GM12864 (cell line): ENCODE data around the gene GADL1.

ENCODE experiments used
- DNase-seq: peaks from one replicate; pipeline ENCODE4 v3.0.0-alpha.2; 2011; ENCODE audit warnings: low read depth
- H3K4me3 ChIP-seq: 2 replicates; pipeline ENCODE4 v1.5.1; 2011; ENCODE audit warnings: mild to moderate bottlenecking, low read depth, low read length, control low read depth
- TF ChIP-seq, protein P1 (sequence below): IDR thresholded peaks from 2 replicates; pipeline ENCODE4 v1.5.1; 2011; ENCODE audit warnings: low read depth, mild to moderate bottlenecking, moderate library complexity, low read length, control low read depth, inconsistent platforms; ENCODE audit errors: missing control alignments

The GADL1 gene

DNA sequence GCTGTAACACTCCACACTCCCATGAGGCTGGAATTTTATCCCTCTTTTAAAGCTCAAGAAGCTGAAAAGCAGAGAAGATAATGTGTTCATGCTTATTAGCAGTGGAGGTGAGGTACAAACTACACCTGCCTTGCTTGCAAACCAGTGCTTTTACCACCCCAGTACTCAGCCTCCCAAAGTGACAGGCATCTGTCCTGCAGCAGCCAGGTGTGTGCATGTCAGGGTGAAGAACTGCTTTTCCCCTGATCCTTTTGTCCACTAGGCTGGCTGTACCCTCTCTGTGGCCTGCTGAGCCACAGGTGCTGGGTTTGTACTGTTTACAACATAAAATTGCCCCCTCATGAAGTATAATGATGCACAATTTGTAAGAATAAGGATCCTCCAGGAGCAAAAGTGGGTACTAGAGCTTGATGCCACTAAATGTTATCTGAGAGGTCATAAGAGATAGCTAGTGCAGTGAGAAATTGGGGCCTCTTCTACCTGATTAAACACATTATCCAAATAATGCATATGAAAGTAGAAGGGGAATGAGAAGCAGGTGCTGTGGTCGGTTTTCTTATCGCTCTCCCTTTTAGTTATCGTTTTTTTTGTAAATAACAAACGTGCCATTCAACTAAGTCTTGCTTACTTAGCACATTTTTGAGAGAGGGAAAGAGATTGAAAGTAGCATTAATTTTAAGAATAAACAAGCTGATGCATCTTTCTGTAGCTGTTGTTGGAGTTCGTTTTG lies 39.2 kb upstream of the GADL1 start:
- no peak for DNase-seq
- TF ChIP-seq, protein P1, sequence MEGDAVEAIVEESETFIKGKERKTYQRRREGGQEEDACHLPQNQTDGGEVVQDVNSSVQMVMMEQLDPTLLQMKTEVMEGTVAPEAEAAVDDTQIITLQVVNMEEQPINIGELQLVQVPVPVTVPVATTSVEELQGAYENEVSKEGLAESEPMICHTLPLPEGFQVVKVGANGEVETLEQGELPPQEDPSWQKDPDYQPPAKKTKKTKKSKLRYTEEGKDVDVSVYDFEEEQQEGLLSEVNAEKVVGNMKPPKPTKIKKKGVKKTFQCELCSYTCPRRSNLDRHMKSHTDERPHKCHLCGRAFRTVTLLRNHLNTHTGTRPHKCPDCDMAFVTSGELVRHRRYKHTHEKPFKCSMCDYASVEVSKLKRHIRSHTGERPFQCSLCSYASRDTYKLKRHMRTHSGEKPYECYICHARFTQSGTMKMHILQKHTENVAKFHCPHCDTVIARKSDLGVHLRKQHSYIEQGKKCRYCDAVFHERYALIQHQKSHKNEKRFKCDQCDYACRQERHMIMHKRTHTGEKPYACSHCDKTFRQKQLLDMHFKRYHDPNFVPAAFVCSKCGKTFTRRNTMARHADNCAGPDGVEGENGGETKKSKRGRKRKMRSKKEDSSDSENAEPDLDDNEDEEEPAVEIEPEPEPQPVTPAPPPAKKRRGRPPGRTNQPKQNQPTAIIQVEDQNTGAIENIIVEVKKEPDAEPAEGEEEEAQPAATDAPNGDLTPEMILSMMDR = no peak
- no peak overlapping the region for H3K4me3 ChIP-seq

DNA sequence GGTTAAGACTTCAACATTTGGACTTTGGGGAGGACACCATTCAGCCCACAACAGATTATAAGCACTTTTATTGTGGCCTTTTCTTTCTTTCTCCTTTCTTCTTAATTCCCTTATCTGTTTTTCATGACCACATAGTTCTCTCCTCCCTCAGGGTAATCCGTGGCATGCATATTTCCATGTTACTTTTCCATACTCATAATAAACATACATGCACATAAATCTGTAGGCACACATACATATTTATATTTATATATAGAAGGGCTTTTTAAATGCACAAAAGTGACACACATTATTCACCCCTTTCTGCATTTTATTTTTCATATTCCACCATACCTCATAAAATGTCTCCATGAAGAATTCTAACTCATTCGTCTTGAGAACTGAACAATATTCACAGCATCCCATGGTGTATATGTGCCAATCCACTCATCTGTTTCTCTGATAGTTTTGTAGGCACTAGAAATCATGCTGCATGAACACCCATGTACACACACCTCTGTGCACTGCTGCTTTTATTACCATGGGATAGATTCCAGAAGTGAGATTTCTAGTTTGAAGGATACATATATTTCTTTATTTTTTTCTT lies 38.1 kb upstream of the GADL1 start:
- no peak overlapping the region for H3K4me3 ChIP-seq
- no peak for DNase-seq
- TF ChIP-seq, protein P1 = no peak

DNA sequence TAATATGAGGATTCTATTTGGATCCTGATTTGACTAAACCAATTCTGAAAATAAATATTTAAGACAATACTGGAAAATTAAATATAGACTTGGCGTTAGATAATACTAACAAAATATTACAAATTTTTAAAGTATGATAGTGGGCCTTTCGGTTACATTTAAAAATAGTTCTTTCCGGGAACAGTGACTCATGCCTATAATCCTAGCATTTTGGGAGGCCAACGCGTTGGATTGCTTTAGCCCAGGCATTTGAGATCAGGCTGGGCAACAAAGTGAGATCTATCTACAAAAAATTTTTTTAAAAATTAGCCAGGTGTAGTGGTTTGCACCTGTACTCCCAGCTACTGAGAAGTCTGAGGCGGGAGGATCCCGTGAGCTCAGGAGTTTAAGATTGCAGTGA lies 30.3 kb upstream of the GADL1 start:
- TF ChIP-seq, protein P1 = no peak

DNA sequence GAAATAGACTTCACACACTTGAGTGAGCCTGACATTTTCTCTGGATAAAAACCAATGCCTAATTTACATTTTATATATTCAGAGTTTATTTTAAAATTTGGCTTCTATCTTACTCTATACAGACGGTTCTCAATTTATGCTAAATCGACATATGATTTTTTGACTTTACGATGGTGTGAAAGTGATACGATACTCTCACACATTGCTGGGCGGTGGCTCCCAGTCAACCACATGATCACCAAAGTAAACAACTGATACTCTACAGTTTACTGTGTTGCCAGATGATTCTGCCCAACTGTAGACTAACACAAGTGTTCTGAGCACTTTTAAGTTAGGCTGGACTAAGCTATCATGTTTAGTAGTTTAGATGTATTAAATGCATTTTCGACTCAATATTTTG lies 25.1 kb upstream of the GADL1 start:
- no peak for DNase-seq
- TF ChIP-seq, protein P1 = no peak
- no peak overlapping the region for H3K4me3 ChIP-seq

More for the DNA sequence above, 30.3 kb upstream of the GADL1 start:
- H3K4me3 ChIP-seq = no peak overlapping the region
- DNase-seq = no peak

DNA sequence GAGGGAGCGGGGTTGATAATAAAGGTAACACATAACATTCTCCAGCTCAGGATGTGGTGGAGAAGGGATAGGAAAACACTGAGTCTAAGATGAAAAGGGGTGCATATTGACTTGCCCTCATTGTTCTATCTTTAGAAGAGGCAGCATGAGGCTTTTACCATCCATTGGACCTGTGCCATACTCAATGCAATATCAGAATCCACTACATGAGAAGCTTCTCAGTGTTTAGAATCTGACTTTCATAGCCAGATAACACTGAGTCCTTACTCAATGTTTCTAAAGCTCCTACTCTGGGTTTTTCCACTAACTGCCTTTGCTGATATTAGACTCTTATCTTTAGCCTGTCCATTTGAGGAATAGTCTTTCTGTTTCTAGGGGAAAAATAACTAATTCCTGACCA lies 24.3 kb upstream of the GADL1 start:
- DNase-seq = no peak
- TF ChIP-seq, protein P1 = no peak
- no peak overlapping the region for H3K4me3 ChIP-seq

DNA sequence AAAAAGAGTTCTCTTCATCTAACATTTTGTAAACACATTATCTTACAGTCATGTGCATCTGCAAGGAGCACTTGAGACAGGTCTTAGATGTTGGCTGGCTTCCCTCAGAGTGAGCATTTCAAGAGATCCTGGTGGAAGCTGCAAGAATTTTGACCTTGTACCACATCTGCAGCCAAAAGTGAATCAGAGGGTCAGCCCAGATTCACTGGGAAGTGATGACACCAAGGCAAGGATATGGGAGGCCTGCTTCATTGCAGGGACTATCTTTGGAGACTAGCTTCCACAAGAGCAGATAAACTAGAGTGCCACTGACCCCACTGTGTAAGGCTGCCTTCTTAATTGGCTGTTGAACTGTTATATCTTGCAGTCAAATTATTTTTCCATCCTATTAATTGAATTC lies 21.3 kb upstream of the GADL1 start:
- no peak overlapping the region for H3K4me3 ChIP-seq
- TF ChIP-seq, protein P1 = no peak
- DNase-seq = no peak

DNA sequence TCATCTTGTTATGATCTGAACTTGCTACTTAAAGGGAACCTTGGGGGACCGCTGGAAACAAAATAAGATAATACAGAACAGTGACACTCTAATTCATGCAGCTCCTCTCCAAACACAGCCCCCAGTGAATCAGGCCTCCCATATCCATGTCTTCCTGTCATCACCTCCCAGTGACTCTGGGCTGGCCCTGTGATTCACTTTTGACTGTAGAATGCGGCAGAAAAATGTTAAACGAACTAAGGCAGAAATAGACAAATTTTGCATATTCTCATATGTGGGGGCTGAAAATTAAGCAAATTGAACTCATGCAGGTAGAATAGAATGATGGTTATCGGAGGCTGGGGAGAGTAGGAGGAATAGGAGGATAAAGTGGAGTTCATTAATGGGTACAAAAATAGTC lies 20.2 kb upstream of the GADL1 start:
- DNase-seq = no peak
- TF ChIP-seq, protein P1 = no peak
- H3K4me3 ChIP-seq = no peak overlapping the region
